Measurements from ENCODE around the gene PTCD2. TPM values are rescaled to one million over a fixed set of nuclear protein-coding genes. Genes with fewer than 3 reads are reported as not detected.
"Not testable (repeated sequence)": the region's sequence is repeated elsewhere in the genome, so short reads cannot be mapped to it uniquely, and the experiment has no call there.

The PTCD2 gene
- total and polyA plus RNA-seq, 9 donors = 3.3 to 12.9 (median 7.7) TPM

GRCh38 chr5:72294473-72294872 lies 25.7 kb upstream of the PTCD2 start:
- no peak overlapping the region for H3K27ac ChIP-seq
- intact Hi-C loops (cut with DNase I) = no loop called here
- 88 to 93% (median 92%) methylated on average over 2 of the region's 2 CpGs for WGBS, 3 donors
- DNase-seq = no peak
- H3K27me3 ChIP-seq = no peaks in the 10 kb centered on the region
- H3K36me3 ChIP-seq = no peaks in the 10 kb centered on the region
- no peaks in the 10 kb centered on the region for H3K9me3 ChIP-seq
- H3K4me1 ChIP-seq (ENCODE audit: insufficient read depth) = peaks cover 1% of the 10 kb centered on the region
- no peak overlapping the region for H3K4me3 ChIP-seq
- TF ChIP-seq CTCF (IDR thresholded peaks at IDR 0.05) = no peak
- no peak for TF ChIP-seq POLR2A (IDR thresholded peaks at IDR 0.05)
- TF ChIP-seq EP300 (IDR thresholded peaks at IDR 0.05) = no peak

GRCh38 chr5:72295539-72295938 lies 24.6 kb upstream of the PTCD2 start:
- DNase-seq = no peak
- Histone ChIP-seq H3K4me1 (ENCODE audit: insufficient read depth) (peaks cover 3% of the 10 kb centered on the region), H3K27ac (no peak overlapping the region), H3K36me3 (no peaks in the 10 kb centered on the region), H3K27me3 (no peaks in the 10 kb centered on the region), H3K9me3 (no peaks in the 10 kb centered on the region), H3K4me3 (no peak overlapping the region)
- WGBS, 3 donors = 85 to 90% (median 88%) methylated on average over 4 of the region's 4 CpGs
- intact Hi-C loops (cut with DNase I) = loop anchor here in 1 of 4 donors (5.0 kb wide), 1 partner anchor 118 kb away; no protein-coding TSS in a partner anchor
- TF ChIP-seq EP300 (IDR thresholded peaks at IDR 0.05) = no peak
- no peak for TF ChIP-seq POLR2A (IDR thresholded peaks at IDR 0.05)
- TF ChIP-seq CTCF (IDR thresholded peaks at IDR 0.05) = no peak

- no peak overlapping the region for H3K27ac ChIP-seq
- no peak for TF ChIP-seq EP300 (IDR thresholded peaks at IDR 0.05)
- TF ChIP-seq CTCF (IDR thresholded peaks at IDR 0.05) = no peak
- TF ChIP-seq POLR2A (IDR thresholded peaks at IDR 0.05) = no peak
- WGBS, 3 donors = 95 to 97% (median 96%) methylated on average over 2 of the region's 2 CpGs
- H3K4me1 ChIP-seq (ENCODE audit: insufficient read depth) = peaks cover 3% of the 10 kb centered on the region
- intact Hi-C loops (cut with DNase I) = loop anchor here in 1 of 4 donors (5.0 kb wide), 1 partner anchor 119 kb away; no protein-coding TSS in a partner anchor
- no peak for DNase-seq
- no peak overlapping the region for H3K4me3 ChIP-seq
- no peaks in the 10 kb centered on the region for H3K27me3 ChIP-seq
- H3K36me3 ChIP-seq = no peaks in the 10 kb centered on the region
- H3K9me3 ChIP-seq = no peaks in the 10 kb centered on the region
Measured at GRCh38 chr5:72296256-72296655, 23.9 kb upstream of the PTCD2 start.

- H3K4me3 ChIP-seq; DNase-seq; H3K36me3 ChIP-seq; H3K27me3 ChIP-seq; H3K9me3 ChIP-seq; H3K4me1 ChIP-seq (ENCODE audit: insufficient read depth); H3K27ac ChIP-seq: not testable (repeated sequence)
- WGBS, 3 donors = 90 to 94% (median 93%) methylated on average over 3 of the region's 3 CpGs
- intact Hi-C loops (cut with DNase I) = loop anchor here in 1 of 4 donors (5.0 kb wide), 1 partner anchor 121 kb away; no protein-coding TSS in a partner anchor
Measured at GRCh38 chr5:72298136-72298535, 22.0 kb upstream of the PTCD2 start.

- Histone ChIP-seq H3K9me3 (no peaks in the 10 kb centered on the region), H3K36me3 (no peaks in the 10 kb centered on the region), H3K4me3 (no peak overlapping the region), H3K27me3 (no peaks in the 10 kb centered on the region), H3K4me1 (ENCODE audit: insufficient read depth) (peaks cover 3% of the 10 kb centered on the region), H3K27ac (no peak overlapping the region)
- DNase-seq = no peak
- no peak for TF ChIP-seq EP300 (IDR thresholded peaks at IDR 0.05)
- intact Hi-C loops (cut with DNase I) = loop anchor here in 1 of 4 donors (5.0 kb wide), 1 partner anchor 121 kb away; no protein-coding TSS in a partner anchor
- WGBS, 3 donors = 95% methylated on average over 5 of the region's 5 CpGs
Measured at GRCh38 chr5:72298711-72299110, 21.5 kb upstream of the PTCD2 start.
